Neural cell (in vitro differentiated cells): ENCODE data around the gene PLK3. TPM values are rescaled to one million over a fixed set of nuclear protein-coding genes. Genes with fewer than 3 reads are reported as not detected.

Experiments used
- H2AFZ ChIP-seq: fragments of 200-600, 300-800 bp; sonication (generic), shearing (Covaris generic); 2 replicates; pipeline ENCODE4 v1.6.0; 2014; ENCODE audit warnings: low read depth, mild to moderate bottlenecking, antibody characterized with exemption, low read length, moderate library complexity
- H3F3A ChIP-seq: fragments of 200-600 bp; shearing (Covaris generic); 2 replicates; pipeline ENCODE4 v1.6.1; 2016; ENCODE audit warnings: mild to moderate bottlenecking, moderate library complexity, mixed read lengths, antibody characterized with exemption, low read length; ENCODE audit not compliant: insufficient read depth, poor library complexity, severe bottlenecking
- H3K27ac ChIP-seq: fragments of 200-600, 300-800 bp; sonication (generic), shearing (Covaris generic); 2 replicates; pipeline ENCODE4 v1.5.1; 2014; ENCODE audit warnings: mild to moderate bottlenecking, low read length, moderate library complexity
- H3K27me3 ChIP-seq: fragments of 300-800, 200-600 bp; sonication (generic), shearing (Covaris generic); 2 replicates; pipeline ENCODE4 v1.6.0; 2014; ENCODE audit warnings: mild to moderate bottlenecking, low read depth, low read length, moderate library complexity; ENCODE audit not compliant: insufficient read depth
- H3K36me3 ChIP-seq: fragments of 300-800, 200-600 bp; sonication (generic), shearing (Covaris generic); 2 replicates; pipeline ENCODE4 v1.5.1; 2014; ENCODE audit warnings: mild to moderate bottlenecking, antibody characterized with exemption, low read length, moderate library complexity; ENCODE audit not compliant: insufficient read depth
- H3K4me2 ChIP-seq: fragments of 300-800, 200-600 bp; sonication (generic), shearing (Covaris generic); 2 replicates; pipeline ENCODE4 v1.6.0; 2014; ENCODE audit warnings: mild to moderate bottlenecking, low read length
- H3K4me3 ChIP-seq: fragments of 300-800, 200-600 bp; sonication (generic), shearing (Covaris generic); 2 replicates; pipeline ENCODE4 v1.5.1; 2014; ENCODE audit warnings: mild to moderate bottlenecking, low read length, moderate library complexity
- H3K79me2 ChIP-seq: fragments of 200-600 bp; shearing (Covaris generic); replicated peaks from 2 replicates; pipeline ENCODE4 v1.6.0; 2014; ENCODE audit warnings: mild to moderate bottlenecking, low read length, moderate library complexity; ENCODE audit not compliant: insufficient read depth
- H3K9ac ChIP-seq: fragments of 300-800, 200-600 bp; sonication (generic), shearing (Covaris generic); 2 replicates; pipeline ENCODE4 v1.6.1; 2016; ENCODE audit warnings: mild to moderate bottlenecking, low read length, mixed read lengths
- H3K9me2 ChIP-seq: fragments of 200-600 bp; shearing (Covaris generic); 2 replicates; pipeline ENCODE4 v1.6.1; 2016; ENCODE audit warnings: mild to moderate bottlenecking, low read length, mixed read lengths; ENCODE audit not compliant: insufficient read depth
- H3K9me3 ChIP-seq: fragments of 200-600, 300-800 bp; sonication (generic), shearing (Covaris generic); 2 replicates; pipeline ENCODE4 v1.6.1; 2016; ENCODE audit warnings: mild to moderate bottlenecking, mixed run types, low read length, moderate library complexity, mixed read lengths
- H4K20me1 ChIP-seq: fragments of 200-600 bp; shearing (Covaris generic); 2 replicates; pipeline ENCODE4 v1.6.1; 2016; ENCODE audit warnings: mild to moderate bottlenecking, mixed run types; ENCODE audit not compliant: insufficient read depth
- EP300 ChIP-seq: fragments of 450-650 bp; conservative IDR thresholded peaks from 2 replicates; pipeline ENCODE4 v1.6.1; 2014; ENCODE audit warnings: antibody characterized with exemption, mild to moderate bottlenecking, moderate library complexity; ENCODE audit not compliant: poor library complexity, severe bottlenecking
- EZH2 ChIP-seq: fragments of 200-600, 300-800 bp; shearing (Covaris generic), sonication (generic); IDR thresholded peaks from 2 replicates; pipeline ENCODE4 v1.6.1; 2014; ENCODE audit warnings: antibody characterized with exemption, low read length, borderline replicate concordance, mild to moderate bottlenecking; ENCODE audit not compliant: insufficient read depth, poor library complexity, severe bottlenecking
- MXI1 ChIP-seq: fragments of 450-650 bp; conservative IDR thresholded peaks from 2 replicates; pipeline ENCODE4 v1.6.1; 2014; ENCODE audit warnings: antibody characterized with exemption, mild to moderate bottlenecking; ENCODE audit not compliant: poor library complexity, severe bottlenecking
- POLR2AphosphoS5 ChIP-seq: IDR thresholded peaks from 2 replicates; pipeline ENCODE4 v1.6.1; 2012
- RAD21 ChIP-seq: fragments of 450-650 bp; conservative IDR thresholded peaks from 2 replicates; pipeline ENCODE4 v1.6.1; 2014; ENCODE audit warnings: antibody characterized with exemption, mild to moderate bottlenecking, moderate library complexity
- REST ChIP-seq: IDR thresholded peaks from 2 replicates; pipeline ENCODE4 v1.6.1; 2012; ENCODE audit warnings: borderline replicate concordance
- SMC3 ChIP-seq: fragments of 450-650 bp; conservative IDR thresholded peaks from 2 replicates; pipeline ENCODE4 v1.6.1; 2014; ENCODE audit warnings: antibody characterized with exemption, mild to moderate bottlenecking, moderate library complexity; ENCODE audit not compliant: poor library complexity
- TAF1 ChIP-seq: IDR thresholded peaks from 2 replicates; pipeline ENCODE4 v1.6.1; 2012; ENCODE audit warnings: low read depth
- polyA plus RNA-seq: library from polyadenylated mRNA; depleted of rRNA; stranded (reverse); fragments of >200 nt; gene quantifications from 2 replicates; pipeline ENCODE4 v1.2.3, GENCODE V29; 2014
- TF ChIP-seq, protein P1 (sequence below): fragments of 450-650 bp; IDR thresholded peaks from 2 replicates; pipeline ENCODE4 v1.5.1; 2014; ENCODE audit warnings: antibody characterized with exemption, mild to moderate bottlenecking, moderate library complexity; ENCODE audit not compliant: poor library complexity, severe bottlenecking

The PLK3 gene
- polyA plus RNA-seq, 1 donor from 2014 or later, result 8.3 TPM

DNA sequence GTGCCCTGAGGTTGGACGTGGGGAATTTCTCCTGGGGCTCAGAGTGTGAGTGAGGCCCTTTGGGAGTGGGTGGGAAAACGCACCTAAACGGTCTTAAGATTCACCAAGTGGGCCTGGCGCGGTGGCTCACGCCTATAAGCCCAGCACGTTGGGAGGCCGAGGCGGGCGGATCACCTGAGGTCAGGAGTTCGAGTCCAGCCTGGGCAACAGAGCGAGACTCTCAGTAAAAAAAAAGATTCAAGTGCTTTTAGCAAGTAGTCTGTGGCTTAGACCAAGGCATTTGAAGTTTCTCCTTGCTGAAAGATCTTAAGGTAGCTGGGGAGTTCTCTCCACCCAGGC lies 23.5 kb upstream of the PLK3 start (continued):
- TF ChIP-seq EP300 (no peak), EZH2 (no peak)

DNA sequence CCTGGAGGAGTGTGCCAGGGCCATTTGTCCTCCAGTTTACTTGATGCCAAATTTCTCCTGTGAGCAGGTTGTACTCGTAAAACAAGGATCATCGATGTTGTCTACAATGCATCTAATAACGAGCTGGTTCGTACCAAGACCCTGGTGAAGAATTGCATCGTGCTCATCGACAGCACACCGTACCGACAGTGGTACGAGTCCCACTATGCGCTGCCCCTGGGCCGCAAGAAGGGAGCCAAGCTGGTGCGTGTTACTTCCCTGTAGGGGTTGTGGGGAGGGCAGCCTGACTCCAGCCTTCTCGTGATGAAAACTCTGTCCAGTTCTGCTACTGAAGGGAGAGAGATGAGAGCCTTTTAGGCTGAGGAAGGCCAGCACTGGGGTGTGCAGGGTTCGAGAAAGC lies 22.6 kb upstream of the PLK3 start:
- H3K4me3 ChIP-seq, result peak overlapping the region; percentile 81
- H3K9me2 ChIP-seq, result no peaks in the 10 kb centered on the region
- no peaks in the 10 kb centered on the region for H3K9me3 ChIP-seq
- H3K36me3 ChIP-seq, result no peaks in the 10 kb centered on the region
- no peak overlapping the region for H2AFZ ChIP-seq
- peaks cover 10% of the 10 kb centered on the region for H3K79me2 ChIP-seq
- no peaks in the 10 kb centered on the region for H3F3A ChIP-seq
- TF ChIP-seq EZH2, result no peak
- no peak overlapping the region for H3K27ac ChIP-seq
- no peak overlapping the region for H3K4me2 ChIP-seq
- no peak overlapping the region for H3K9ac ChIP-seq
- H3K27me3 ChIP-seq, result no peaks in the 10 kb centered on the region
- peaks cover 2% of the 10 kb centered on the region for H4K20me1 ChIP-seq

- no peaks in the 10 kb centered on the region for H3K9me2 ChIP-seq
- H3K9me3 ChIP-seq, result no peaks in the 10 kb centered on the region
- no peak overlapping the region for H3K4me2 ChIP-seq
- H3K4me3 ChIP-seq, result no peak overlapping the region
- peaks cover 2% of the 10 kb centered on the region for H4K20me1 ChIP-seq
- H3K36me3 ChIP-seq, result no peaks in the 10 kb centered on the region
- H3F3A ChIP-seq, result no peaks in the 10 kb centered on the region
- H2AFZ ChIP-seq, result no peak overlapping the region
- no peak overlapping the region for H3K9ac ChIP-seq
- H3K27ac ChIP-seq, result no peak overlapping the region
- TF ChIP-seq SMC3, result no peak
- no peak for TF ChIP-seq MXI1
- no peak for TF ChIP-seq POLR2AphosphoS5
- TF ChIP-seq, protein P1, sequence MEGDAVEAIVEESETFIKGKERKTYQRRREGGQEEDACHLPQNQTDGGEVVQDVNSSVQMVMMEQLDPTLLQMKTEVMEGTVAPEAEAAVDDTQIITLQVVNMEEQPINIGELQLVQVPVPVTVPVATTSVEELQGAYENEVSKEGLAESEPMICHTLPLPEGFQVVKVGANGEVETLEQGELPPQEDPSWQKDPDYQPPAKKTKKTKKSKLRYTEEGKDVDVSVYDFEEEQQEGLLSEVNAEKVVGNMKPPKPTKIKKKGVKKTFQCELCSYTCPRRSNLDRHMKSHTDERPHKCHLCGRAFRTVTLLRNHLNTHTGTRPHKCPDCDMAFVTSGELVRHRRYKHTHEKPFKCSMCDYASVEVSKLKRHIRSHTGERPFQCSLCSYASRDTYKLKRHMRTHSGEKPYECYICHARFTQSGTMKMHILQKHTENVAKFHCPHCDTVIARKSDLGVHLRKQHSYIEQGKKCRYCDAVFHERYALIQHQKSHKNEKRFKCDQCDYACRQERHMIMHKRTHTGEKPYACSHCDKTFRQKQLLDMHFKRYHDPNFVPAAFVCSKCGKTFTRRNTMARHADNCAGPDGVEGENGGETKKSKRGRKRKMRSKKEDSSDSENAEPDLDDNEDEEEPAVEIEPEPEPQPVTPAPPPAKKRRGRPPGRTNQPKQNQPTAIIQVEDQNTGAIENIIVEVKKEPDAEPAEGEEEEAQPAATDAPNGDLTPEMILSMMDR, result no peak
- TF ChIP-seq REST, result no peak
- no peak for TF ChIP-seq TAF1
- TF ChIP-seq RAD21, result no peak
- no peak for TF ChIP-seq EZH2
- TF ChIP-seq EP300, result no peak
- H3K79me2 ChIP-seq, result peaks cover 10% of the 10 kb centered on the region
- no peaks in the 10 kb centered on the region for H3K27me3 ChIP-seq
These were observed 22.1 kb upstream of the PLK3 start for GRCh38 chr1:44777969-44778635.
